Cardiac septum (tissue), 1 donor: ENCODE results near the gene ANXA8. TPM values are rescaled to one million over a fixed set of nuclear protein-coding genes. Genes with fewer than 3 reads are reported as not detected.

Experiments
- DNase-seq: peaks from one replicate; pipeline ENCODE4 v3.0.0-alpha.2; 2020; ENCODE audit warnings: low spot score
- intact Hi-C: fragments of 100-400 bp; cut with DNase I; formaldehyde crosslinking; loops from one replicate; pipeline ENCODE4 v1.14.0; 2022
- total RNA-seq: library from RNA; stranded (reverse); fragmentation: NEBNext Ultra II Directional; extraction: Animal tissue kit (Norgen Biotek cat#: 25700); gene quantifications from one replicate; pipeline ENCODE4 v1.2.1, GENCODE V29; 2021
- donor health status: DM: no; HTN: no; CAD: no.

Gene ANXA8
- total RNA-seq, 1 donor from 2014 or later, result not detected

- intact Hi-C loops, result no loop called here
- no peak for DNase-seq
These were observed 64.9 kb downstream of the ANXA8 start for GRCh38 chr10:47418966-47419365.

- no peak for DNase-seq
- intact Hi-C loops, result no loop called here
These were observed 65.6 kb downstream of the ANXA8 start for GRCh38 chr10:47418321-47418720.

Other genes with a start within 250 kb of the ANXA8 start
- 1.7 TPM for gene GDF10, start 183.9 kb downstream of the ANXA8 start, total RNA-seq
- not detected for gene GDF2, start 161.7 kb downstream of the ANXA8 start, total RNA-seq
- not detected for gene RBP3, start 135.8 kb downstream of the ANXA8 start, total RNA-seq
- 0.16 TPM for gene ZNF488, start 99.8 kb downstream of the ANXA8 start, total RNA-seq
- gene FAM25G, start 7.6 kb upstream of the ANXA8 start, total RNA-seq, result not detected
- 4.1 TPM for gene AGAP9, start 39.5 kb upstream of the ANXA8 start, total RNA-seq